Measurements from ENCODE around the gene NES. TPM values are rescaled to one million over a fixed set of nuclear protein-coding genes. Genes with fewer than 3 reads are reported as not detected.

NES gene
- total RNA-seq, 1 experiment from 2014 or later, result 8.4 TPM

DNA sequence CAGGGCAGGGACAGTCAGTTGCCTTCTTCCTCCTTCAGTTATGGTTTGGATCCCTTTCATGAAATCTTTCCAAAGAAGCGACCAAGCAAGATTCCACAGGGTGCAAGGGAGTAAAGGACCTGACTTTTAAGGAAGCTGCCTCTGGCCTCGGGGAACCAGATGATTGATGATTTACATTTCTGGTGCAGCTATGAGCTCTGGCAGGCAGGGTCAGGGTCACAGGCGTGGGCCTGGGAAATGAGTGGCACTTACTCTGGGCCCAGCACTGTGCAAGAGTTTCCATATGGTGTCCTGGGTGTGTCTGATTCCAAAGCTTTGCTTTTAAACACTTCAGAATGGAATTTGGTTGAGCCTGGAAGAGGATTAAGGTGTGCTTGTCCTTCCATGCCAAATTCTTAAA, 35.4 kb upstream of the NES start:
- Histone ChIP-seq H4K20me1 (ENCODE audit: insufficient read depth) (no peaks in the 10 kb centered on the region), H3K79me2 (ENCODE audit: insufficient read depth, low read length) (no peaks in the 10 kb centered on the region), H3K9me3 (ENCODE audit: control insufficient read depth in 1 of 2, insufficient read depth in 1 of 2, low read depth in 1 of 2, low read length in 2 of 2) (no peaks in the 10 kb centered on the region), H3K27me3 (ENCODE audit: insufficient read depth, low read length) (no peaks in the 10 kb centered on the region), H2AFZ (ENCODE audit: low read depth, low read length, poor library complexity, severe bottlenecking) (no peak overlapping the region), H3K4me1 (ENCODE audit: control insufficient read depth in 1 of 2, insufficient read depth in 2 of 2, low read length in 2 of 2) (peaks cover 74 to 76% of the 10 kb centered on the region in 2 experiments), H3K36me3 (ENCODE audit: control insufficient read depth in 1 of 2, insufficient read depth in 2 of 2, low read length in 2 of 2) (no peaks in the 10 kb centered on the region), H3K4me3 (replicated peaks in 1 of 2; ENCODE audit: low read depth in 1 of 2, low read length in 2 of 2) (peak overlapping the region in 1 of 2 experiments; percentile 18; a peak in 2 of 4 replicates), H3K9me2 (ENCODE audit: insufficient read depth) (no peaks in the 10 kb centered on the region), H3K4me2 (ENCODE audit: low read length) (peak overlapping the region; percentile 85), H3K9ac (ENCODE audit: low read length) (peak overlapping the region; percentile 51), H3K27ac (ENCODE audit: low read depth, low read length) (peak overlapping the region; percentile 68)
- CTCF ChIA-PET, result interaction anchor here (1.5 to 14.7 kb wide), 4 partner anchors 10 to 86 kb away, joined by 5 to 310 read pairs (median 32); partner anchors contain the start of genes ISG20L2 and METTL25B
- TF ChIP-seq, protein P1, sequence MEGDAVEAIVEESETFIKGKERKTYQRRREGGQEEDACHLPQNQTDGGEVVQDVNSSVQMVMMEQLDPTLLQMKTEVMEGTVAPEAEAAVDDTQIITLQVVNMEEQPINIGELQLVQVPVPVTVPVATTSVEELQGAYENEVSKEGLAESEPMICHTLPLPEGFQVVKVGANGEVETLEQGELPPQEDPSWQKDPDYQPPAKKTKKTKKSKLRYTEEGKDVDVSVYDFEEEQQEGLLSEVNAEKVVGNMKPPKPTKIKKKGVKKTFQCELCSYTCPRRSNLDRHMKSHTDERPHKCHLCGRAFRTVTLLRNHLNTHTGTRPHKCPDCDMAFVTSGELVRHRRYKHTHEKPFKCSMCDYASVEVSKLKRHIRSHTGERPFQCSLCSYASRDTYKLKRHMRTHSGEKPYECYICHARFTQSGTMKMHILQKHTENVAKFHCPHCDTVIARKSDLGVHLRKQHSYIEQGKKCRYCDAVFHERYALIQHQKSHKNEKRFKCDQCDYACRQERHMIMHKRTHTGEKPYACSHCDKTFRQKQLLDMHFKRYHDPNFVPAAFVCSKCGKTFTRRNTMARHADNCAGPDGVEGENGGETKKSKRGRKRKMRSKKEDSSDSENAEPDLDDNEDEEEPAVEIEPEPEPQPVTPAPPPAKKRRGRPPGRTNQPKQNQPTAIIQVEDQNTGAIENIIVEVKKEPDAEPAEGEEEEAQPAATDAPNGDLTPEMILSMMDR (IDR thresholded peaks at IDR 0.05 in 2 of 3, conservative IDR thresholded peaks at IDR 0.05 in 1 of 3; ENCODE audit: borderline replicate concordance in 1 of 3, insufficient read depth in 1 of 3, low read depth in 2 of 3, low read length in 2 of 3), result no peak
- no peak for TF ChIP-seq CEBPB (IDR thresholded peaks at IDR 0.05; ENCODE audit: low read depth)
- TF ChIP-seq EGR1 (IDR thresholded peaks at IDR 0.05; ENCODE audit: low read depth), result no peak
- TF ChIP-seq POLR2AphosphoS5 (IDR thresholded peaks at IDR 0.05; ENCODE audit: low read depth, low read length), result no peak
- ATAC-seq (peak; percentile 16; the same call in 1 of the 2 replicates), DNase-seq (ENCODE audit: low read depth, low spot score) (no peak)
- no TSS peak for BruUV-seq (replicated peaks)
- intact Hi-C loops (cut with micrococcal nuclease), result no loop called here
- POLR2A ChIA-PET, result interaction anchor here (1.2 to 3.6 kb wide), 5 partner anchors 15 to 52 kb away, joined by 3 to 22 read pairs (median 7); partner anchors contain the start of genes ISG20L2 and METTL25B
- RAD21 ChIA-PET (ENCODE audit: low non-redundant PET in 1 of 2, low total read pairs in 2 of 2, uncharacterized antibody in 2 of 2, unreplicated experiment in 2 of 2), result interaction anchor here (2.1 to 3.8 kb wide), 1 partner anchor 23 kb away, joined by 7 to 11 read pairs; no protein-coding TSS in a partner anchor
